GM12878 (cell line): ENCODE measurements around the gene USP2. TPM values are rescaled to one million over a fixed set of nuclear protein-coding genes. Genes with fewer than 3 reads are reported as not detected.

Experiments
- ATAC-seq: fragments of 200-7000 bp; cut with Tn5 transposase; 3 replicates; pipeline ENCODE4 v1.9.1; 2020; ENCODE audit warnings: mild to moderate bottlenecking, moderate library complexity
- BruUV-seq: library from RNA; stranded (reverse); fragments of 400-500 nt; replicated peaks from 2 replicates; lab custom pipeline; 2021; lab: Mats Ljungman, UMichigan
- CTCF ChIA-PET: fragments of 300-600 bp; sonication (Branson Sonifier 250); formaldehyde crosslinking; extraction: SDS; loops from one replicate; lab custom pipeline; 2021; ENCODE audit warnings: inconsistent platforms; lab: Yijun Ruan, JAX
- POLR2A ChIA-PET: fragments of 350-600 bp; formaldehyde crosslinking; extraction: SDS; loops from one replicate; lab custom pipeline; 2021; ENCODE audit warnings: inconsistent platforms; lab: Charles Lee
- RAD21 ChIA-PET: fragments of 300-600 bp; sonication (Branson Sonifier 250); formaldehyde crosslinking; loops from one replicate; lab custom pipeline; 2023; ENCODE audit warnings: antibody characterized with exemption; ENCODE audit not compliant: unreplicated experiment; lab: Charles Lee
- SMC1A ChIA-PET: fragments of 300-600 bp; sonication (Branson Sonifier 250); formaldehyde crosslinking; loops from one replicate; lab custom pipeline; 2023; ENCODE audit not compliant: unreplicated experiment, uncharacterized antibody; lab: Charles Lee
- DNase-seq: peaks from one replicate; pipeline ENCODE4 v3.0.0-alpha.2; 2011; ENCODE audit warnings: low read depth, low spot score
- FAIRE-seq: peaks from 3 replicates; lab custom pipeline; 2011; peaks lifted over from hg19 to GRCh38; lab: Jason Lieb, UNC
- H2AFZ ChIP-seq: 2 replicates; pipeline ENCODE4 v1.6.0; 2011; ENCODE audit warnings: low read depth, low read length, control low read depth; ENCODE audit not compliant: control insufficient read depth
- H3K27ac ChIP-seq: 2 replicates; pipeline ENCODE4 v1.5.1; 2011; ENCODE audit warnings: control low read depth; ENCODE audit not compliant: control insufficient read depth, insufficient read depth
- H3K27me3 ChIP-seq, 2 experiments: replicated peaks in 1 of 2; 2 replicates each; pipeline versions ENCODE4 v1.6.0 to v1.6.1; 2011; ENCODE audit warnings: low read length in 1 of 2; ENCODE audit not compliant: control insufficient read depth in 2 of 2, insufficient read depth in 2 of 2
- H3K36me3 ChIP-seq, 2 experiments: 2 replicates each; pipeline ENCODE4 v1.5.1; 2011; ENCODE audit warnings: low read length in 1 of 2; ENCODE audit not compliant: control insufficient read depth in 2 of 2, insufficient read depth in 2 of 2
- H3K4me1 ChIP-seq: 2 replicates; pipeline ENCODE4 v1.6.1; 2011; ENCODE audit warnings: mild to moderate bottlenecking, low read length, moderate library complexity, mixed read lengths; ENCODE audit not compliant: control insufficient read depth, insufficient read depth
- H3K4me2 ChIP-seq: 2 replicates; pipeline ENCODE4 v1.6.0; 2011; ENCODE audit warnings: control low read depth; ENCODE audit not compliant: control insufficient read depth, insufficient read depth
- H3K4me3 ChIP-seq: fragments of 200-600 bp; sonication (generic); 2 replicates; pipeline ENCODE4 v1.5.1; 2016
- H3K79me2 ChIP-seq: 2 replicates; pipeline ENCODE4 v1.6.0; 2011; ENCODE audit warnings: low read length; ENCODE audit not compliant: control insufficient read depth, insufficient read depth
- H3K9ac ChIP-seq: 2 replicates; pipeline ENCODE4 v1.8.0; 2011; ENCODE audit warnings: low read length, control low read depth, mixed read lengths; ENCODE audit not compliant: control insufficient read depth, insufficient read depth
- H3K9me3 ChIP-seq: replicated peaks from 3 replicates; pipeline ENCODE4 v1.5.1; 2011; ENCODE audit warnings: mild to moderate bottlenecking, low read length; ENCODE audit not compliant: control insufficient read depth, insufficient read depth
- H4K20me1 ChIP-seq: 2 replicates; pipeline ENCODE4 v1.6.0; 2011; ENCODE audit not compliant: control insufficient read depth, insufficient read depth
- BHLHE40 ChIP-seq, 2 experiments: fragments of 450-650 bp in 1 of 2; IDR thresholded peaks; 2 replicates each; pipeline ENCODE4 v1.6.1; 2011 to 2017; ENCODE audit warnings: low read depth in 2 of 2, borderline replicate concordance in 1 of 2, improper control_type of control experiment in 1 of 2, low read length in 1 of 2, mild to moderate bottlenecking in 1 of 2
- CBX3 ChIP-seq: fragments of 200-600 bp; sonication (generic); IDR thresholded peaks from 2 replicates; pipeline ENCODE4 v1.6.1; 2016; ENCODE audit warnings: low read depth, borderline replicate concordance
- EZH2 ChIP-seq: IDR thresholded peaks from 2 replicates; pipeline ENCODE4 v1.6.1; 2012; ENCODE audit warnings: low read depth, mild to moderate bottlenecking, control low read depth, inconsistent platforms, low read length, borderline replicate concordance; ENCODE audit not compliant: control insufficient read depth
- JUNB ChIP-seq: IDR thresholded peaks from 2 replicates; pipeline ENCODE4 v1.6.1; 2016; ENCODE audit warnings: antibody characterized with exemption, mild to moderate bottlenecking
- NR2F1 ChIP-seq: fragments of 450-650 bp; conservative IDR thresholded peaks from 2 replicates; pipeline ENCODE4 v1.6.1; 2017; ENCODE audit warnings: mild to moderate bottlenecking
- PML ChIP-seq: IDR thresholded peaks from 2 replicates; pipeline ENCODE4 v1.6.1; 2012; ENCODE audit warnings: low read length, inconsistent platforms
- SP1 ChIP-seq: IDR thresholded peaks from one replicate; pipeline ENCODE4 v1.6.1; 2011; ENCODE audit warnings: low read depth, low read length
- SREBF1 ChIP-seq: IDR thresholded peaks from 2 replicates; pipeline ENCODE4 v1.6.1; 2012; ENCODE audit warnings: mild to moderate bottlenecking, low read length
- ZNF24 ChIP-seq: fragments of 450-650 bp; IDR thresholded peaks from 2 replicates; pipeline ENCODE4 v1.6.1; 2017; ENCODE audit warnings: antibody characterized with exemption, mild to moderate bottlenecking
- ZNF274 ChIP-seq: IDR thresholded peaks from one replicate; pipeline ENCODE4 v1.8.0; 2011; ENCODE audit not compliant: insufficient read length, insufficient read depth
- WGBS: methylation state at CpG from one replicate; pipeline ENCODE4 v1.1.6; 2016; ENCODE audit warnings: low lambda C conversion rate; ENCODE audit not compliant: insufficient replicate concordance, insufficient coverage; ENCODE audit errors: missing lambda C conversion rate; 5-methylcytosine and 5-hydroxymethylcytosine counted together
- in situ Hi-C: fragments of 300-500 bp; cut with MboI; formaldehyde crosslinking; loops from 9 replicates; pipeline ENCODE4 v1.14.3; 2018; ENCODE audit warnings: mixed read lengths
- intact Hi-C: fragments of 100-400 bp; cut with micrococcal nuclease; formaldehyde crosslinking; loops from one replicate; pipeline ENCODE4 v1.14.2; 2022; ENCODE audit not compliant: unreplicated experiment
- polyA plus RNA-seq, 11 experiments: library from polyadenylated mRNA; depleted of rRNA in 4 of 11; unstranded in 6 of 11; stranded (reverse) in 5 of 11; fragments of >200 nt; fragmentation: Nextera tagmentation in 4 of 11; fragmentation: Illumina TruSeq in 1 of 11; extraction: Ambion mirVana in 4 of 11; extraction: Trizol in 1 of 11; gene quantifications; 1 replicate in 1 of 11; 2 replicates in 10 of 11; pipeline versions ENCODE4 v1.2.1 to v1.2.3, GENCODE V29; 2011 to 2016; ENCODE audit warnings: inconsistent platforms in 2 of 11, missing spikeins in 2 of 11, low read depth in 1 of 11
- total RNA-seq, 4 experiments: library from RNA; depleted of rRNA in 3 of 4; stranded (reverse); fragments of >200 nt in 3 of 4; fragmentation: Illumina TruSeq in 1 of 4; extraction: Trizol in 1 of 4; gene quantifications; 2 replicates each; pipeline versions ENCODE4 v1.2.1 to v1.2.3, GENCODE V29; 2013 to 2021
- TF ChIP-seq, protein P1 (sequence below): fragments of 150-350 bp; IDR thresholded peaks from 2 replicates; pipeline ENCODE4 v1.6.1; 2016; ENCODE audit warnings: low read depth, low read length
- TF ChIP-seq, protein P2 (sequence below): fragments of 450-650 bp; IDR thresholded peaks from 2 replicates; pipeline ENCODE4 v1.6.1; 2017; ENCODE audit warnings: borderline replicate concordance
- TF ChIP-seq, protein P3 (sequence below): IDR thresholded peaks from 2 replicates; pipeline ENCODE4 v1.6.1; 2012; ENCODE audit warnings: improper control_type of control experiment, low read depth, low read length; ENCODE audit not compliant: insufficient replicate concordance

USP2 gene
- total and polyA plus RNA-seq, 10 of the 15 experiments (the other 5 are each of a cell fraction or from before 2014, with no cell fraction given): 0.03 to 0.13 (median 0.06) TPM; not detected in 4

DNA sequence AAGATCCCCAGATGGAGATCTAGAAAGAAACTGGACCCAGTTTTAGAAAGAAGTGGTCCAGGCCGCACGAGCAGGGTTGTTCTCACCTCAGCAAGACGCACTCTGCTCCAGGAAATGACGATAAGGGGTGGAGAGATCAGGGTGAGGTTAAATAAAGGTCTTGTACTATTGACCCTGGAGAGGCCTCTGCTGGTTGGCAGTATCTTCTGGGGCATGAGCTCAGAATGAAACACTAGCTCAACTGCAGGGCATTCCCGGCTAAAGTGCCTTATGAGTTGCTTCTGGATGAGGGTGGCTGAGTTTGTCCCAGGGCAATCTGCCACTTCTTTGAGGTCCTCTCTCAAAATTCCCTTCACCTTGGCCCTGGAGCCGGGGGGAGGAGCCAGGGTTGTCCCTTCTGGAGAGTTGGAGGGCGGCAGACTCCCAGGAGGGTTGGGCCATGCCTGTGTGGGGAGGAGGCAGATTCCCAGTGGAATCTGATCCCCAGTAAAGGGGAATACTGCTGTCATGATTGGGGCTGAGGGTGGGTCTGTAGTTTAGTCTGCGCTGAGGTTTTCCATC, 10.9 kb downstream of the USP2 start:
- Histone ChIP-seq H3K36me3 (no peaks in the 10 kb centered on the region), H3K4me1 (no peaks in the 10 kb centered on the region), H3K9ac (no peak overlapping the region), H3K9me3 (no peaks in the 10 kb centered on the region), H3K79me2 (no peaks in the 10 kb centered on the region), H4K20me1 (no peaks in the 10 kb centered on the region), H2AFZ (peak overlapping the region; percentile 33; the same call in 1 of the 2 replicates), H3K27me3 (0 out of 4 replicates have a peak, but pooled peaks cover 0 to 1% of the 10 kb centered on the region in 2 experiments), H3K4me3 (no peak overlapping the region), H3K4me2 (no peak overlapping the region), H3K27ac (no peak overlapping the region)
- CTCF ChIA-PET: interaction anchor here (0.5 to 17.9 kb wide), 7 partner anchors 10 to 227 kb away, joined by 3 to 183 read pairs (median 6); partner anchors contain the start of gene USP2
- intact Hi-C loops: no loop called here
- DNase-seq (no peak), FAIRE-seq (no peak), ATAC-seq (peak; percentile 60)
- 14% methylated on average over 8 of the region's 8 CpGs for WGBS
- RAD21 ChIA-PET: interaction anchor here (1.3 to 1.7 kb wide), 4 partner anchors 9 to 33 kb away, joined by 4 to 8 read pairs (median 6); no protein-coding TSS in a partner anchor
- POLR2A ChIA-PET: interaction anchor here (1.0 to 1.6 kb wide), 2 partner anchors 9 to 15 kb away, joined by 3 to 6 read pairs; no protein-coding TSS in a partner anchor
- in situ Hi-C loops: no loop called here
- BruUV-seq: no TSS peak
- SMC1A ChIA-PET: interaction anchor here (1.2 to 5.5 kb wide), 4 partner anchors 15 to 105 kb away, joined by 3 to 31 read pairs (median 4); no protein-coding TSS in a partner anchor
- TF ChIP-seq SP1 (no peak), PML (no peak), ZNF24 (no peak), EZH2 (no peak), JUNB (no peak), BHLHE40 (IDR thresholded peaks at IDR 0.05; ENCODE audit: borderline replicate concordance in 1 of 2, low read depth in 2 of 2, low read length in 1 of 2) (peak in 1 of 2 experiments; percentile 41; a peak in 1 of 4 replicates), NR2F1 (peak; percentile 36; the same call in 1 of the 2 replicates), CBX3 (no peak), ZNF274 (no peak), SREBF1 (no peak)
- TF ChIP-seq, protein P1, sequence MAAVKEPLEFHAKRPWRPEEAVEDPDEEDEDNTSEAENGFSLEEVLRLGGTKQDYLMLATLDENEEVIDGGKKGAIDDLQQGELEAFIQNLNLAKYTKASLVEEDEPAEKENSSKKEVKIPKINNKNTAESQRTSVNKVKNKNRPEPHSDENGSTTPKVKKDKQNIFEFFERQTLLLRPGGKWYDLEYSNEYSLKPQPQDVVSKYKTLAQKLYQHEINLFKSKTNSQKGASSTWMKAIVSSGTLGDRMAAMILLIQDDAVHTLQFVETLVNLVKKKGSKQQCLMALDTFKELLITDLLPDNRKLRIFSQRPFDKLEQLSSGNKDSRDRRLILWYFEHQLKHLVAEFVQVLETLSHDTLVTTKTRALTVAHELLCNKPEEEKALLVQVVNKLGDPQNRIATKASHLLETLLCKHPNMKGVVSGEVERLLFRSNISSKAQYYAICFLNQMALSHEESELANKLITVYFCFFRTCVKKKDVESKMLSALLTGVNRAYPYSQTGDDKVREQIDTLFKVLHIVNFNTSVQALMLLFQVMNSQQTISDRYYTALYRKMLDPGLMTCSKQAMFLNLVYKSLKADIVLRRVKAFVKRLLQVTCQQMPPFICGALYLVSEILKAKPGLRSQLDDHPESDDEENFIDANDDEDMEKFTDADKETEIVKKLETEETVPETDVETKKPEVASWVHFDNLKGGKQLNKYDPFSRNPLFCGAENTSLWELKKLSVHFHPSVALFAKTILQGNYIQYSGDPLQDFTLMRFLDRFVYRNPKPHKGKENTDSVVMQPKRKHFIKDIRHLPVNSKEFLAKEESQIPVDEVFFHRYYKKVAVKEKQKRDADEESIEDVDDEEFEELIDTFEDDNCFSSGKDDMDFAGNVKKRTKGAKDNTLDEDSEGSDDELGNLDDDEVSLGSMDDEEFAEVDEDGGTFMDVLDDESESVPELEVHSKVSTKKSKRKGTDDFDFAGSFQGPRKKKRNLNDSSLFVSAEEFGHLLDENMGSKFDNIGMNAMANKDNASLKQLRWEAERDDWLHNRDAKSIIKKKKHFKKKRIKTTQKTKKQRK: no peak
- TF ChIP-seq, protein P2, sequence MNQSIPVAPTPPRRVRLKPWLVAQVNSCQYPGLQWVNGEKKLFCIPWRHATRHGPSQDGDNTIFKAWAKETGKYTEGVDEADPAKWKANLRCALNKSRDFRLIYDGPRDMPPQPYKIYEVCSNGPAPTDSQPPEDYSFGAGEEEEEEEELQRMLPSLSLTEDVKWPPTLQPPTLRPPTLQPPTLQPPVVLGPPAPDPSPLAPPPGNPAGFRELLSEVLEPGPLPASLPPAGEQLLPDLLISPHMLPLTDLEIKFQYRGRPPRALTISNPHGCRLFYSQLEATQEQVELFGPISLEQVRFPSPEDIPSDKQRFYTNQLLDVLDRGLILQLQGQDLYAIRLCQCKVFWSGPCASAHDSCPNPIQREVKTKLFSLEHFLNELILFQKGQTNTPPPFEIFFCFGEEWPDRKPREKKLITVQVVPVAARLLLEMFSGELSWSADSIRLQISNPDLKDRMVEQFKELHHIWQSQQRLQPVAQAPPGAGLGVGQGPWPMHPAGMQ: no peak
- TF ChIP-seq, protein P3, sequence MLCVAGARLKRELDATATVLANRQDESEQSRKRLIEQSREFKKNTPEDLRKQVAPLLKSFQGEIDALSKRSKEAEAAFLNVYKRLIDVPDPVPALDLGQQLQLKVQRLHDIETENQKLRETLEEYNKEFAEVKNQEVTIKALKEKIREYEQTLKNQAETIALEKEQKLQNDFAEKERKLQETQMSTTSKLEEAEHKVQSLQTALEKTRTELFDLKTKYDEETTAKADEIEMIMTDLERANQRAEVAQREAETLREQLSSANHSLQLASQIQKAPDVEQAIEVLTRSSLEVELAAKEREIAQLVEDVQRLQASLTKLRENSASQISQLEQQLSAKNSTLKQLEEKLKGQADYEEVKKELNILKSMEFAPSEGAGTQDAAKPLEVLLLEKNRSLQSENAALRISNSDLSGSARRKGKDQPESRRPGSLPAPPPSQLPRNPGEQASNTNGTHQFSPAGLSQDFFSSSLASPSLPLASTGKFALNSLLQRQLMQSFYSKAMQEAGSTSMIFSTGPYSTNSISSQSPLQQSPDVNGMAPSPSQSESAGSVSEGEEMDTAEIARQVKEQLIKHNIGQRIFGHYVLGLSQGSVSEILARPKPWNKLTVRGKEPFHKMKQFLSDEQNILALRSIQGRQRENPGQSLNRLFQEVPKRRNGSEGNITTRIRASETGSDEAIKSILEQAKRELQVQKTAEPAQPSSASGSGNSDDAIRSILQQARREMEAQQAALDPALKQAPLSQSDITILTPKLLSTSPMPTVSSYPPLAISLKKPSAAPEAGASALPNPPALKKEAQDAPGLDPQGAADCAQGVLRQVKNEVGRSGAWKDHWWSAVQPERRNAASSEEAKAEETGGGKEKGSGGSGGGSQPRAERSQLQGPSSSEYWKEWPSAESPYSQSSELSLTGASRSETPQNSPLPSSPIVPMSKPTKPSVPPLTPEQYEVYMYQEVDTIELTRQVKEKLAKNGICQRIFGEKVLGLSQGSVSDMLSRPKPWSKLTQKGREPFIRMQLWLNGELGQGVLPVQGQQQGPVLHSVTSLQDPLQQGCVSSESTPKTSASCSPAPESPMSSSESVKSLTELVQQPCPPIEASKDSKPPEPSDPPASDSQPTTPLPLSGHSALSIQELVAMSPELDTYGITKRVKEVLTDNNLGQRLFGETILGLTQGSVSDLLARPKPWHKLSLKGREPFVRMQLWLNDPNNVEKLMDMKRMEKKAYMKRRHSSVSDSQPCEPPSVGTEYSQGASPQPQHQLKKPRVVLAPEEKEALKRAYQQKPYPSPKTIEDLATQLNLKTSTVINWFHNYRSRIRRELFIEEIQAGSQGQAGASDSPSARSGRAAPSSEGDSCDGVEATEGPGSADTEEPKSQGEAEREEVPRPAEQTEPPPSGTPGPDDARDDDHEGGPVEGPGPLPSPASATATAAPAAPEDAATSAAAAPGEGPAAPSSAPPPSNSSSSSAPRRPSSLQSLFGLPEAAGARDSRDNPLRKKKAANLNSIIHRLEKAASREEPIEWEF: no peak
